PC-9 (cell line): ENCODE data around the gene THSD7B. TPM values are rescaled to one million over a fixed set of nuclear protein-coding genes. Genes with fewer than 3 reads are reported as not detected.

Experiments
- BruUV-seq: library from RNA; stranded (reverse); fragments of 400-500 nt; replicated peaks from 2 replicates; lab custom pipeline; 2021; lab: Mats Ljungman, UMichigan
- CTCF ChIA-PET: fragments of 300-600 bp; sonication (Branson Sonifier 250); formaldehyde crosslinking; loops from one replicate; lab custom pipeline; 2022; ENCODE audit warnings: antibody characterized with exemption; lab: Charles Lee
- POLR2A ChIA-PET: fragments of 300-600 bp; sonication (Branson Sonifier 250); formaldehyde crosslinking; loops from one replicate; lab custom pipeline; 2022; ENCODE audit warnings: antibody characterized with exemption; ENCODE audit not compliant: unreplicated experiment; lab: Charles Lee
- DNase-seq, 2 experiments: peaks; one replicate each; pipeline versions ENCODE4 v3.0.0 to v3.0.0-alpha.2; 2015 to 2022; ENCODE audit warnings: mixed read lengths in 1 of 2
- H2AFZ ChIP-seq: fragments of 200-600 bp; sonication (generic); 2 replicates; pipeline ENCODE4 v1.8.1; 2017; ENCODE audit warnings: antibody characterized with exemption
- H3F3A ChIP-seq: fragments of 200-600 bp; sonication (generic); 2 replicates; pipeline ENCODE4 v1.8.1; 2017; ENCODE audit warnings: antibody characterized with exemption, mild to moderate bottlenecking, low read depth; ENCODE audit not compliant: insufficient read depth
- H3K27ac ChIP-seq: fragments of 200-600 bp; sonication (generic); 2 replicates; pipeline ENCODE4 v1.6.1; 2016; ENCODE audit warnings: mixed run types
- H3K27me3 ChIP-seq: fragments of 200-600 bp; sonication (generic); 2 replicates; pipeline ENCODE4 v1.6.1; 2016; ENCODE audit warnings: low read depth, mixed run types; ENCODE audit not compliant: insufficient read depth
- H3K36me3 ChIP-seq: fragments of 200-600 bp; sonication (generic); 2 replicates; pipeline ENCODE4 v1.6.1; 2016; ENCODE audit warnings: low read depth, mixed run types
- H3K4me1 ChIP-seq: fragments of 200-600 bp; sonication (generic); replicated peaks from 2 replicates; pipeline ENCODE4 v1.6.1; 2016; ENCODE audit warnings: mixed run types; ENCODE audit not compliant: insufficient read depth
- H3K4me2 ChIP-seq: fragments of 200-600 bp; sonication (generic); 2 replicates; pipeline ENCODE4 v1.6.1; 2017; ENCODE audit warnings: mixed run types
- H3K4me3 ChIP-seq: fragments of 200-600 bp; sonication (generic); 2 replicates; pipeline ENCODE4 v1.6.1; 2016; ENCODE audit warnings: mixed run types
- H3K79me2 ChIP-seq: fragments of 200-600 bp; sonication (generic); 2 replicates; pipeline ENCODE4 v1.6.1; 2017; ENCODE audit warnings: low read depth, mixed run types
- H3K9me2 ChIP-seq: fragments of 200-600 bp; sonication (generic); 2 replicates; pipeline ENCODE4 v1.8.1; 2017; ENCODE audit warnings: mild to moderate bottlenecking; ENCODE audit not compliant: insufficient read depth
- H3K9me3 ChIP-seq: fragments of 200-600 bp; sonication (generic); 2 replicates; pipeline ENCODE4 v1.8.1; 2016; ENCODE audit warnings: low read depth; ENCODE audit not compliant: insufficient read depth
- H4K20me1 ChIP-seq: fragments of 200-600 bp; sonication (generic); 2 replicates; pipeline ENCODE4 v1.8.1; 2017; ENCODE audit not compliant: insufficient read depth
- CTCF ChIP-seq: fragments of 200-600 bp; sonication (generic); conservative IDR thresholded peaks from 2 replicates; pipeline ENCODE4 v1.6.1; 2017; ENCODE audit warnings: mixed run types, antibody characterized with exemption, mild to moderate bottlenecking, moderate library complexity
- EZH2 ChIP-seq: fragments of 200-600 bp; sonication (generic); IDR thresholded peaks from 2 replicates; pipeline ENCODE4 v1.8.0; 2017; ENCODE audit warnings: antibody characterized with exemption, low read depth
- intact Hi-C: fragments of 100-400 bp; cut with micrococcal nuclease; formaldehyde crosslinking; loops from one replicate; pipeline ENCODE4 v1.10.0; 2022; ENCODE audit not compliant: unreplicated experiment
- total RNA-seq: library from RNA; stranded (reverse); gene quantifications from 2 replicates; pipeline ENCODE4 v1.2.3, GENCODE V29; 2021

THSD7B gene
- total RNA-seq, 1 experiment from 2014 or later = not detected

- no peaks in the 10 kb centered on the region for H3K79me2 ChIP-seq
- intact Hi-C loops = no loop called here
- no peaks in the 10 kb centered on the region for H3K9me2 ChIP-seq
- H3F3A ChIP-seq = no peaks in the 10 kb centered on the region
- no TSS peak for BruUV-seq
- H3K4me2 ChIP-seq = no peak overlapping the region
- H3K4me3 ChIP-seq = no peak overlapping the region
- no peaks in the 10 kb centered on the region for H3K36me3 ChIP-seq
- H3K9me3 ChIP-seq = no peaks in the 10 kb centered on the region
- TF ChIP-seq EZH2 (no peak), CTCF (no peak)
- ChIA-PET POLR2A (no interaction called here), CTCF (no interaction called here)
- DNase-seq = no peak
- no peaks in the 10 kb centered on the region for H4K20me1 ChIP-seq
- H3K27ac ChIP-seq = no peak overlapping the region
- H2AFZ ChIP-seq = no peak overlapping the region
- 0 out of 2 replicates have a peak, but pooled peaks cover 2% of the 10 kb centered on the region for H3K27me3 ChIP-seq
- H3K4me1 ChIP-seq = no peaks in the 10 kb centered on the region
Measured at GRCh38 chr2:137336067-137336466, 570.7 kb downstream of the THSD7B start.

GRCh38 chr2:137339051-137339450 is 573.7 kb downstream of the THSD7B start:
- no peaks in the 10 kb centered on the region for H3K79me2 ChIP-seq
- POLR2A ChIA-PET = interaction anchor here (0.6 kb wide), 1 partner anchor 134 kb away, joined by 18 read pairs; no protein-coding TSS in a partner anchor
- H3K36me3 ChIP-seq = no peaks in the 10 kb centered on the region
- no peak overlapping the region for H3K4me2 ChIP-seq
- H3K27me3 ChIP-seq = no peaks in the 10 kb centered on the region
- H3K27ac ChIP-seq = no peak overlapping the region
- TF ChIP-seq CTCF (no peak), EZH2 (no peak)
- intact Hi-C loops = no loop called here
- CTCF ChIA-PET = no interaction called here
- H3K4me1 ChIP-seq = no peaks in the 10 kb centered on the region
- DNase-seq = no peak
- H2AFZ ChIP-seq = no peak overlapping the region
- no peak overlapping the region for H3K4me3 ChIP-seq
- no peaks in the 10 kb centered on the region for H4K20me1 ChIP-seq
- BruUV-seq = no TSS peak
- no peaks in the 10 kb centered on the region for H3F3A ChIP-seq
- no peaks in the 10 kb centered on the region for H3K9me3 ChIP-seq
- H3K9me2 ChIP-seq = no peaks in the 10 kb centered on the region; the same call in 1 of the 2 replicates

- DNase-seq = no peak
- no peaks in the 10 kb centered on the region for H3F3A ChIP-seq
- H3K79me2 ChIP-seq = no peaks in the 10 kb centered on the region
- H3K9me3 ChIP-seq = no peaks in the 10 kb centered on the region
- TF ChIP-seq EZH2 = no peak
- TF ChIP-seq CTCF = no peak
- no TSS peak for BruUV-seq
- H3K4me1 ChIP-seq = no peaks in the 10 kb centered on the region
- intact Hi-C loops = no loop called here
- no peak overlapping the region for H3K27ac ChIP-seq
- CTCF ChIA-PET = no interaction called here
- no peaks in the 10 kb centered on the region for H3K27me3 ChIP-seq
- no peaks in the 10 kb centered on the region; the same call in 1 of the 2 replicates for H3K9me2 ChIP-seq
- H4K20me1 ChIP-seq = no peaks in the 10 kb centered on the region
- H3K36me3 ChIP-seq = no peaks in the 10 kb centered on the region
- H3K4me3 ChIP-seq = no peak overlapping the region
- no peak overlapping the region for H3K4me2 ChIP-seq
- no peak overlapping the region for H2AFZ ChIP-seq
- POLR2A ChIA-PET = no interaction called here
Measured at GRCh38 chr2:137345994-137346393, 580.6 kb downstream of the THSD7B start.
